ENCODE results near the gene TM4SF1.
"Not testable (repeated sequence)": the region's sequence is repeated elsewhere in the genome, so short reads cannot be mapped to it uniquely, and the experiment has no call there.

The TM4SF1 gene

GRCh38 chr3:149342413-149343380 is 34.8 kb downstream of the TM4SF1 start:
- DNase-seq (ENCODE audit: low read depth), result peak; percentile 85
- TF ChIP-seq, protein P1, sequence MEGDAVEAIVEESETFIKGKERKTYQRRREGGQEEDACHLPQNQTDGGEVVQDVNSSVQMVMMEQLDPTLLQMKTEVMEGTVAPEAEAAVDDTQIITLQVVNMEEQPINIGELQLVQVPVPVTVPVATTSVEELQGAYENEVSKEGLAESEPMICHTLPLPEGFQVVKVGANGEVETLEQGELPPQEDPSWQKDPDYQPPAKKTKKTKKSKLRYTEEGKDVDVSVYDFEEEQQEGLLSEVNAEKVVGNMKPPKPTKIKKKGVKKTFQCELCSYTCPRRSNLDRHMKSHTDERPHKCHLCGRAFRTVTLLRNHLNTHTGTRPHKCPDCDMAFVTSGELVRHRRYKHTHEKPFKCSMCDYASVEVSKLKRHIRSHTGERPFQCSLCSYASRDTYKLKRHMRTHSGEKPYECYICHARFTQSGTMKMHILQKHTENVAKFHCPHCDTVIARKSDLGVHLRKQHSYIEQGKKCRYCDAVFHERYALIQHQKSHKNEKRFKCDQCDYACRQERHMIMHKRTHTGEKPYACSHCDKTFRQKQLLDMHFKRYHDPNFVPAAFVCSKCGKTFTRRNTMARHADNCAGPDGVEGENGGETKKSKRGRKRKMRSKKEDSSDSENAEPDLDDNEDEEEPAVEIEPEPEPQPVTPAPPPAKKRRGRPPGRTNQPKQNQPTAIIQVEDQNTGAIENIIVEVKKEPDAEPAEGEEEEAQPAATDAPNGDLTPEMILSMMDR (IDR thresholded peaks at IDR 0.05; ENCODE audit: insufficient read depth, low read depth, low read length, missing control alignments), result no peak
- H3K4me3 ChIP-seq (ENCODE audit: low read length), result no peak overlapping the region

DNA sequence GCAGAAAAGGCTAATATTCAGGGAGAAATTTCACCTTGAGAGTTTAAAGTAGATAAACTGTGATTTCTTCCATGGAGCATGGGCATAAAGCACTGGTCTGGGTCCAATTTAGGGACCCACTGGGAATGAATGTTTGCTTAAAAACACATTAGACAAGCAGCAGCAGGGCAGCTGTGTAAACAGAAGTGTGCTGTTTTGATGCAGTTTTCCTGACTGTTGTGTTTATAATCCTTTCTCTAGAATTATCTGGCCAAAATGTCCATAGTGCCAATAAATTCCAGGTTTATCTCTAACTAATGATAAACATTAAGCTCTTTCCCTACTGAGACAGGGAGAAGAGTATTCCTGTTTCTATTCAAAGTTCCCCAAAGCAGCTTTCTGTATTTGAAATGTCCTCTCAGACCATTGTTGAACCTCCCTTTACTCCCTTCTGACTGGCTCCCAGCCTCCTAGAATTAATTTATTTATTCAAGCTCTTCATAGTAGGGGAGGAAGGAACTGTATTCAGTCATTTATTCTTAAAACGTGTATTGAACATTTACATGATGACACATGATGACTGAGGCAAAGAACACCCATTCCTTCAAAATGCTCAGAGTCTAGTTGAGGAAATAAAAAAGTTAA is 37.0 kb downstream of the TM4SF1 start:
- TF ChIP-seq, protein P1 (IDR thresholded peaks at IDR 0.05; ENCODE audit: insufficient read depth, low read depth, low read length, missing control alignments), result no peak
- peak; percentile 34 for DNase-seq (ENCODE audit: low read depth)
- H3K4me3 ChIP-seq (ENCODE audit: low read length), result no peak overlapping the region

DNA sequence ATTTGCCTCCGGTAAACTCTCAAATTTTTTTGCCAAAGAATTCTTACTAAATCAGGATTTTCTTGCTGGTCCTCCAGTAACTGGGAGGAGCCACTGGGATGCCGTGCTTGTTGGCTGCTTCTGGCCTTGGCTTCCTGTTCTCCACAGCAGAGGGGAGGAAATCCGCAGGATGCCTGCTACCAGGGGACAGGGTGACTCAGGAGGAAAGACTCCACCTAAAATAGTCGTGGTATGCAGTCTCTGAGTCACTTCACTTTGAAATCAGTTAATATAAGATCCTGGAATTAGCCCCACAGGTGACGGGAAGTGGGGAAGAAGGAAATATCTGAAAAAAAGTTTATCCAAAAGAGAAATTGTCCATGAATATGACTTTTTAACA is 37.5 kb downstream of the TM4SF1 start:
- peak; percentile 91 for DNase-seq (ENCODE audit: low read depth)
- no peak overlapping the region for H3K4me3 ChIP-seq (ENCODE audit: low read length)

GRCh38 chr3:149337486-149337885 is 40.0 kb downstream of the TM4SF1 start:
- not testable (repeated sequence) for H3K4me3 ChIP-seq (ENCODE audit: low read length); DNase-seq (ENCODE audit: low read depth)

More for the DNA sequence above, 37.5 kb downstream of the TM4SF1 start:
- TF ChIP-seq, protein P1 (IDR thresholded peaks at IDR 0.05; ENCODE audit: insufficient read depth, low read depth, low read length, missing control alignments), result no peak

GRCh38 chr3:149336925-149337324 is 40.5 kb downstream of the TM4SF1 start:
- TF ChIP-seq, protein P1 (IDR thresholded peaks at IDR 0.05; ENCODE audit: insufficient read depth, low read depth, low read length, missing control alignments), result no peak
- no peak overlapping the region for H3K4me3 ChIP-seq (ENCODE audit: low read length)
- no peak for DNase-seq (ENCODE audit: low read depth)

GRCh38 chr3:149333176-149333859 is 44.1 kb downstream of the TM4SF1 start, which contains the start of gene TM4SF18:
Gene TM4SF18 (minus strand): TSS chr3:149333636. CDS start chr3:149333382, 254 bp downstream.
- no peak for DNase-seq (ENCODE audit: low read depth)
- TF ChIP-seq, protein P1 (IDR thresholded peaks at IDR 0.05; ENCODE audit: insufficient read depth, low read depth, low read length, missing control alignments), result no peak
- no peak within 1 kb of the TSS for H3K4me3 ChIP-seq (ENCODE audit: low read length)

- H3K4me3 ChIP-seq (ENCODE audit: low read length), result no peak overlapping the region
- TF ChIP-seq, protein P1 (IDR thresholded peaks at IDR 0.05; ENCODE audit: insufficient read depth, low read depth, low read length, missing control alignments), result no peak
- no peak for DNase-seq (ENCODE audit: low read depth)
Observed at GRCh38 chr3:149332771-149333170, 44.7 kb downstream of the TM4SF1 start.

Data from epithelial cell of esophagus (primary cell).